ENCODE measurements around the gene RYR2.

Gene RYR2

GRCh38 chr1:237873487-237874211 lies 831.7 kb downstream of the RYR2 start:
- TF ChIP-seq CTCF (IDR thresholded peaks at IDR 0.05; ENCODE audit: borderline replicate concordance, insufficient read depth, low read depth, low read length): no peak
- H3K4me3 ChIP-seq (ENCODE audit: low read depth, low read length): no peak overlapping the region

GRCh38 chr1:237875291-237875690 lies 833.3 kb downstream of the RYR2 start:
- no peak overlapping the region for H3K4me3 ChIP-seq (ENCODE audit: low read depth, low read length)
- no peak for TF ChIP-seq CTCF (IDR thresholded peaks at IDR 0.05; ENCODE audit: borderline replicate concordance, insufficient read depth, low read depth, low read length)

- no peak for TF ChIP-seq CTCF (IDR thresholded peaks at IDR 0.05; ENCODE audit: borderline replicate concordance, insufficient read depth, low read depth, low read length)
- H3K4me3 ChIP-seq (ENCODE audit: low read depth, low read length): no peak overlapping the region
Measured at GRCh38 chr1:237877631-237878030, 835.6 kb downstream of the RYR2 start.

GRCh38 chr1:237878406-237878805 lies 836.4 kb downstream of the RYR2 start:
- TF ChIP-seq CTCF (IDR thresholded peaks at IDR 0.05; ENCODE audit: borderline replicate concordance, insufficient read depth, low read depth, low read length): no peak
- no peak overlapping the region for H3K4me3 ChIP-seq (ENCODE audit: low read depth, low read length)

- no peak for TF ChIP-seq CTCF (IDR thresholded peaks at IDR 0.05; ENCODE audit: borderline replicate concordance, insufficient read depth, low read depth, low read length)
- no peak overlapping the region for H3K4me3 ChIP-seq (ENCODE audit: low read depth, low read length)
Measured at GRCh38 chr1:237879195-237879594, 837.2 kb downstream of the RYR2 start.
